OCI-LY7 (cell line): Measurements from ENCODE around the gene CNTN1. TPM values are rescaled to one million over a fixed set of nuclear protein-coding genes. Genes with fewer than 3 reads are reported as not detected.

Experiments
- BruUV-seq: library from RNA; stranded (reverse); fragments of 400-500 nt; replicated peaks from 2 replicates; lab custom pipeline; 2021; lab: Mats Ljungman, UMichigan
- CTCF ChIA-PET: fragments of 300-600 bp; sonication (Branson Sonifier 250); formaldehyde crosslinking; loops from one replicate; lab custom pipeline; 2022; ENCODE audit warnings: antibody characterized with exemption; ENCODE audit not compliant: unreplicated experiment; lab: Charles Lee
- POLR2A ChIA-PET: fragments of 300-600 bp; sonication (Branson Sonifier 250); formaldehyde crosslinking; loops from one replicate; lab custom pipeline; 2022; ENCODE audit warnings: antibody characterized with exemption; lab: Charles Lee
- DNase-seq: peaks from one replicate; pipeline ENCODE4 v3.0.0-alpha.2; 2015; ENCODE audit warnings: low spot score
- H2AFZ ChIP-seq: fragments of 200-600 bp; sonication (generic), shearing (Covaris generic); 2 replicates; pipeline ENCODE4 v1.6.1; 2014; ENCODE audit warnings: mild to moderate bottlenecking, antibody characterized with exemption, low read length, moderate library complexity
- H3K27ac ChIP-seq: fragments of 200-600 bp; sonication (generic); 2 replicates; pipeline ENCODE4 v1.5.1; 2014; ENCODE audit warnings: mixed run types, low read depth, mild to moderate bottlenecking, moderate library complexity, low read length, inconsistent platforms; ENCODE audit not compliant: poor library complexity, severe bottlenecking
- H3K36me3 ChIP-seq: fragments of 200-600 bp; sonication (generic); 2 replicates; pipeline ENCODE4 v1.6.1; 2014; ENCODE audit warnings: mild to moderate bottlenecking, antibody characterized with exemption, low read length, moderate library complexity, mixed read lengths; ENCODE audit not compliant: insufficient read depth
- H3K4me1 ChIP-seq: fragments of 200-600 bp; sonication (generic); 2 replicates; pipeline ENCODE4 v1.5.1; 2014; ENCODE audit warnings: mild to moderate bottlenecking, low read length; ENCODE audit not compliant: insufficient read depth, poor library complexity, severe bottlenecking
- H3K4me2 ChIP-seq: fragments of 200-600 bp; sonication (generic); 2 replicates; pipeline ENCODE4 v1.6.1; 2014; ENCODE audit warnings: mild to moderate bottlenecking, low read length
- H3K4me3 ChIP-seq: fragments of 200-600 bp; sonication (generic); 2 replicates; pipeline ENCODE4 v1.5.1; 2014; ENCODE audit warnings: mild to moderate bottlenecking, low read depth, low read length; ENCODE audit not compliant: poor library complexity, severe bottlenecking
- H3K79me2 ChIP-seq: fragments of 200-600 bp; sonication (generic); 2 replicates; pipeline ENCODE4 v1.6.1; 2016; ENCODE audit warnings: low read depth, mild to moderate bottlenecking, low read length, moderate library complexity, mixed read lengths; ENCODE audit not compliant: insufficient read depth
- H3K9me2 ChIP-seq: fragments of 200-600 bp; sonication (generic); 2 replicates; pipeline ENCODE4 v1.6.1; 2016; ENCODE audit warnings: mild to moderate bottlenecking, low read length, mixed read lengths; ENCODE audit not compliant: insufficient read depth
- H3K9me3 ChIP-seq: fragments of 200-600 bp; sonication (generic); 2 replicates; pipeline ENCODE4 v1.6.1; 2014; ENCODE audit warnings: mild to moderate bottlenecking, mixed run types, low read length, mixed read lengths
- H4K20me1 ChIP-seq: fragments of 200-600 bp; sonication (generic); 2 replicates; pipeline ENCODE4 v1.6.1; 2014; ENCODE audit warnings: mild to moderate bottlenecking, antibody characterized with exemption, low read length, moderate library complexity, mixed read lengths; ENCODE audit not compliant: insufficient read depth
- CTCF ChIP-seq: fragments of 200-600 bp; sonication (generic); conservative IDR thresholded peaks from 2 replicates; pipeline ENCODE4 v1.5.1; 2014; ENCODE audit warnings: mild to moderate bottlenecking, antibody characterized with exemption, low read length, moderate library complexity, mixed read lengths
- EZH2phosphoT487 ChIP-seq: fragments of 200-600 bp; sonication (generic); IDR thresholded peaks from 2 replicates; pipeline ENCODE4 v1.6.1; 2018; ENCODE audit warnings: low read depth, borderline replicate concordance, mild to moderate bottlenecking, mixed run types, antibody characterized with exemption, low read length, moderate library complexity, mixed read lengths
- intact Hi-C: fragments of 100-400 bp; cut with micrococcal nuclease; formaldehyde crosslinking; loops from one replicate; pipeline ENCODE4 v1.10.0; 2022; ENCODE audit not compliant: unreplicated experiment
- total RNA-seq, 2 experiments: library from RNA; depleted of rRNA in 1 of 2; stranded (reverse); fragments of >200 nt in 1 of 2; shearing (Covaris generic) in 1 of 2; gene quantifications; 2 replicates each; pipeline ENCODE4 v1.2.3, GENCODE V29; 2014 to 2022

Gene CNTN1
- total RNA-seq, 2 experiments from 2014 or later, result not detected

GRCh38 chr12:41052441-41052840 lies 360.2 kb downstream of the CNTN1 start:
- Histone ChIP-seq H3K4me2 (no peak overlapping the region), H3K4me3 (no peak overlapping the region), H3K4me1 (no peaks in the 10 kb centered on the region), H3K36me3 (no peaks in the 10 kb centered on the region), H3K9me3 (no peaks in the 10 kb centered on the region), H2AFZ (no peak overlapping the region), H3K79me2 (no peaks in the 10 kb centered on the region), H3K27ac (no peak overlapping the region), H4K20me1 (no peaks in the 10 kb centered on the region), H3K9me2 (no peaks in the 10 kb centered on the region)
- CTCF ChIA-PET, result no interaction called here
- intact Hi-C loops, result loop anchor here (5.0 kb wide), 1 partner anchor 50 kb away; no protein-coding TSS in a partner anchor
- no TSS peak for BruUV-seq
- POLR2A ChIA-PET, result no interaction called here
- no peak for TF ChIP-seq CTCF
- TF ChIP-seq EZH2phosphoT487, result no peak
- DNase-seq, result no peak

DNA sequence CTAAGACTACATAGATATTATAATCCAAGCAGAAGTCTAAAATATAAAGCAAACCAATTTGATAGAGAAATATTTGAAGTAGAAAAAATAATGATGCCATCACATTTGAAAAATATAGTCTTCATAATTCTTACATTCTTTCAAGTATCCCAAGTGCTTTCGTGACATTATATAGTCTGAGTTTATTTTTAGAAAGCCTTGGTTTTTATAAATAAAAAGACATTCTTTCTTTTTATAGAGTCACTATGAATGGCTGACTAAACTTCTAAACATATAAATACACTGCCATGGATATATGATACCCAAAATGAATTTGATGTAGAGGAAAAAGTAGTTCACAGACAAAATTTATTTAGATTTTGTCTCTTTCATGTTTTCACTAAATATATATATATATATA lies 360.8 kb downstream of the CNTN1 start:
- no peaks in the 10 kb centered on the region for H3K79me2 ChIP-seq
- no peaks in the 10 kb centered on the region for H3K4me1 ChIP-seq
- H3K9me2 ChIP-seq, result no peaks in the 10 kb centered on the region
- no peak overlapping the region for H3K27ac ChIP-seq
- ChIA-PET CTCF (no interaction called here), POLR2A (no interaction called here)
- no peaks in the 10 kb centered on the region for H4K20me1 ChIP-seq
- DNase-seq, result no peak
- no peak overlapping the region for H2AFZ ChIP-seq
- no peak overlapping the region for H3K4me3 ChIP-seq
- no TSS peak for BruUV-seq
- intact Hi-C loops, result loop anchor here (5.0 kb wide), 1 partner anchor 49 kb away; no protein-coding TSS in a partner anchor
- no peaks in the 10 kb centered on the region for H3K9me3 ChIP-seq
- no peaks in the 10 kb centered on the region for H3K36me3 ChIP-seq
- H3K4me2 ChIP-seq, result no peak overlapping the region
- TF ChIP-seq EZH2phosphoT487 (no peak), CTCF (no peak)

GRCh38 chr12:41055875-41056577 lies 363.8 kb downstream of the CNTN1 start:
- Histone ChIP-seq H3K9me3 (no peaks in the 10 kb centered on the region), H3K27ac (no peak overlapping the region), H3K79me2 (no peaks in the 10 kb centered on the region), H3K4me1 (no peaks in the 10 kb centered on the region), H3K9me2 (no peaks in the 10 kb centered on the region), H3K36me3 (no peaks in the 10 kb centered on the region), H3K4me2 (no peak overlapping the region), H2AFZ (no peak overlapping the region), H4K20me1 (no peaks in the 10 kb centered on the region), H3K4me3 (no peak overlapping the region)
- intact Hi-C loops, result no loop called here
- ChIA-PET POLR2A (no interaction called here), CTCF (no interaction called here)
- TF ChIP-seq CTCF, result no peak
- no peak for TF ChIP-seq EZH2phosphoT487
- no peak for DNase-seq
- BruUV-seq, result no TSS peak
